ENCODE results near the gene RAB3A. TPM values are rescaled to one million over a fixed set of nuclear protein-coding genes. Genes with fewer than 3 reads are reported as not detected.

RAB3A gene
- total RNA-seq, 1 experiment from 2014 or later = 10.6 TPM

- Histone ChIP-seq H3K79me2 (ENCODE audit: insufficient read depth, low read length) (peaks cover 16% of the 10 kb centered on the region; the same call in 1 of the 2 replicates), H3K9ac (ENCODE audit: low read length) (peak overlapping the region; percentile 81), H2AFZ (ENCODE audit: low read depth, low read length, poor library complexity, severe bottlenecking) (peak overlapping the region; percentile 56), H3K36me3 (ENCODE audit: control insufficient read depth in 1 of 2, insufficient read depth in 2 of 2, low read length in 2 of 2) (peaks cover 3 to 9% of the 10 kb centered on the region in 2 experiments; a peak in 3 of 4 replicates), H4K20me1 (ENCODE audit: insufficient read depth) (no peaks in the 10 kb centered on the region), H3K4me2 (ENCODE audit: low read length) (peak overlapping the region; percentile 88), H3K9me2 (ENCODE audit: insufficient read depth) (no peaks in the 10 kb centered on the region), H3K27ac (ENCODE audit: low read depth, low read length) (peak overlapping the region; percentile 90), H3K9me3 (ENCODE audit: control insufficient read depth in 1 of 2, insufficient read depth in 1 of 2, low read depth in 1 of 2, low read length in 2 of 2) (no peaks in the 10 kb centered on the region), H3K4me3 (replicated peaks in 1 of 2; ENCODE audit: low read depth in 1 of 2, low read length in 2 of 2) (peak overlapping the region; percentile 69 to 92), H3K27me3 (ENCODE audit: insufficient read depth, low read length) (no peaks in the 10 kb centered on the region), H3K4me1 (ENCODE audit: control insufficient read depth in 1 of 2, insufficient read depth in 2 of 2, low read length in 2 of 2) (peaks cover 13 to 32% of the 10 kb centered on the region in 2 experiments)
- BruUV-seq (replicated peaks) = TSS peak; percentile 88
- ATAC-seq = peak; percentile 30
- CTCF ChIA-PET = interaction anchor here (0.6 to 5.9 kb wide), 8 partner anchors 9 to 124 kb away, joined by 3 to 106 read pairs (median 5); partner anchors contain the start of gene MPV17L2
- RAD21 ChIA-PET (ENCODE audit: low non-redundant PET in 1 of 2, low total read pairs in 2 of 2, uncharacterized antibody in 2 of 2, unreplicated experiment in 2 of 2) = interaction anchor here (1.0 to 1.2 kb wide), 3 partner anchors 20 to 91 kb away, joined by 3 to 6 read pairs (median 4); no protein-coding TSS in a partner anchor
- intact Hi-C loops (cut with micrococcal nuclease) = loop anchor here (10.0 kb wide), 1 partner anchor 120 kb away; the partner anchor contains the start of gene LSM4
- TF ChIP-seq POLR2AphosphoS5 (IDR thresholded peaks at IDR 0.05; ENCODE audit: low read depth, low read length) (peak; percentile 58), ATF3 (IDR thresholded peaks at IDR 0.05) (no peak)
- POLR2A ChIA-PET = interaction anchor here (1.1 to 2.8 kb wide), 8 partner anchors 10 to 186 kb away, joined by 3 to 23 read pairs (median 6); partner anchors contain the start of genes JUND and MPV17L2
- no peak for DNase-seq (ENCODE audit: low read depth, low spot score)
Measured at GRCh38 chr19:18204394-18205199, 755 bp upstream of the RAB3A start.

GRCh38 chr19:18203408-18203862, 407 bp downstream of the RAB3A start:
- peak overlapping the region; percentile 100 for H3K4me2 ChIP-seq (ENCODE audit: low read length)
- no peaks in the 10 kb centered on the region for H3K27me3 ChIP-seq (ENCODE audit: insufficient read depth, low read length)
- H3K9me3 ChIP-seq (ENCODE audit: control insufficient read depth in 1 of 2, insufficient read depth in 1 of 2, low read depth in 1 of 2, low read length in 2 of 2) = no peaks in the 10 kb centered on the region
- RAD21 ChIA-PET (ENCODE audit: low non-redundant PET in 1 of 2, low total read pairs in 2 of 2, uncharacterized antibody in 2 of 2, unreplicated experiment in 2 of 2) = interaction anchor here in 1 of 2 experiments (0.6 to 1.2 kb wide), 3 partner anchors 21 to 90 kb away, joined by 3 to 6 read pairs (median 4); no protein-coding TSS in a partner anchor
- peaks cover 6 to 17% of the 10 kb centered on the region in 2 experiments; a peak in 3 of 4 replicates for H3K36me3 ChIP-seq (ENCODE audit: control insufficient read depth in 1 of 2, insufficient read depth in 2 of 2, low read length in 2 of 2)
- peak overlapping the region; percentile 82 to 87 for H3K4me3 ChIP-seq (replicated peaks in 1 of 2; ENCODE audit: low read depth in 1 of 2, low read length in 2 of 2)
- peaks cover 16% of the 10 kb centered on the region; the same call in 1 of the 2 replicates for H3K79me2 ChIP-seq (ENCODE audit: insufficient read depth, low read length)
- H3K9me2 ChIP-seq (ENCODE audit: insufficient read depth) = no peaks in the 10 kb centered on the region
- intact Hi-C loops (cut with micrococcal nuclease) = loop anchor here (10.0 kb wide), 1 partner anchor 121 kb away; the partner anchor contains the start of gene LSM4
- peak overlapping the region; percentile 59 for H3K27ac ChIP-seq (ENCODE audit: low read depth, low read length)
- CTCF ChIA-PET = interaction anchor here (1.0 to 5.9 kb wide), 7 partner anchors 9 to 125 kb away, joined by 3 to 106 read pairs (median 5); partner anchors contain the start of gene MPV17L2
- ATAC-seq (peak; percentile 10), DNase-seq (ENCODE audit: low read depth, low spot score) (no peak)
- peaks cover 13 to 28% of the 10 kb centered on the region in 2 experiments for H3K4me1 ChIP-seq (ENCODE audit: control insufficient read depth in 1 of 2, insufficient read depth in 2 of 2, low read length in 2 of 2)
- H2AFZ ChIP-seq (ENCODE audit: low read depth, low read length, poor library complexity, severe bottlenecking) = no peak overlapping the region
- BruUV-seq (replicated peaks) = TSS peak; percentile 64
- H4K20me1 ChIP-seq (ENCODE audit: insufficient read depth) = no peaks in the 10 kb centered on the region
- TF ChIP-seq FOSL1 (IDR thresholded peaks at IDR 0.05; ENCODE audit: low read depth) = no peak
- TF ChIP-seq TCF7L2 (IDR thresholded peaks at IDR 0.05; ENCODE audit: borderline replicate concordance, extremely low read depth, insufficient read depth, insufficient read length) = peak; percentile 7
- TF ChIP-seq POLR2A (IDR thresholded peaks at IDR 0.05; ENCODE audit: borderline replicate concordance, extremely low read depth, insufficient read depth, insufficient read length) = no peak
- TF ChIP-seq CTCF (IDR thresholded peaks at IDR 0.05 in 2 of 3, conservative IDR thresholded peaks at IDR 0.05 in 1 of 3; ENCODE audit: borderline replicate concordance in 1 of 3, insufficient read depth in 1 of 3, low read depth in 2 of 3, low read length in 2 of 3) = no peak
- no peak; the same call in 1 of the 2 replicates for TF ChIP-seq ZFX (IDR thresholded peaks at IDR 0.05)
- H3K9ac ChIP-seq (ENCODE audit: low read length) = peak overlapping the region; percentile 75
- POLR2A ChIA-PET = interaction anchor here (1.1 to 2.8 kb wide), 6 partner anchors 9 to 187 kb away, joined by 3 to 23 read pairs (median 6); partner anchors contain the start of genes JUND and MPV17L2
